Ammon's horn (tissue), 1 donor: ENCODE results near the gene F10.

Source experiments
- DNase-seq: peaks from one replicate; pipeline ENCODE4 v3.0.0-alpha.2; 2016; ENCODE audit warnings: low spot score

F10 gene

DNA sequence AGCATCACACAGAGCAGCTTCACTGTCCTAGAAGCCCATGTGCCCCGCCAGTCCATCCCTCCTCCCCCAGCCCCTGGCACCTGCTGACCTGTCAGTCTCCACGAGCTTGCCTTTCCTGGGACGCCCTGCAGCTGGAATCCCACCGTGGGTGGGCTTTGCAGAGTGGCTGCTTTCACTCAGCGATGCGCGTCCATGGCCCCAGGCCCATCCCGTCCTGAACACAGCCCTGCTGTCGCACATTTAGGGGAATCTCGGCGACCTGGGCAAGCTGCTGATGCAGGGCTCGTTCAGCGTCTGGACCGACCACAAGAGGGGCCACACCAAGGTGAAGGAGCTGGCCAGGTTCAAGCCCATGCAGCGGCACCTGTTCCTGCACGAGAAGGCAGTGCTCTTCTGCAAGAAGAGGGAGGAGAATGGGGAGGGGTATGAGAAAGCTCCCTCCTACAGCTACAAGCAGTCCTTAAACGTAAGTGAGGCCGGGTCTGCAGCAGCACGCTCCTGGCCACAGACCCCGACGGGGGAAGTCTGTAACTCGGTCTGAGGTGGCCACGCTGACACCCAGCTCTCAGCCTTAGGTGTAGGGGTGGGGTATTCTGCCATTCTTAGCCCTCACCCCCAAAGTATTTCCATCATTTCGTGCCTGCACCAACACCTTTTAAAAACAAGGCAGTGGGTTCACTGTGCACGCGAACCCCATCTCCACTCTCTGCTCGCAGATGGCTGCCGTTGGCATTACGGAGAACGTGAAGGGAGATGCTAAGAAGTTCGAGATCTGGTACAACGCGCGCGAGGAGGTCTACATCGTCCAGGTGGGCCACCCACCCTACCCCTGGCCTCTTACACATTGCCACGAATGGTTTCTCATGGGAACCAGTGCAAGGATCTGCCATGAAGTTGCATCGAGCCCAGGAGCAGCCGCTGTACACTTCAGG lies 35.3 kb upstream of the F10 start:
- DNase-seq: no peak

DNA sequence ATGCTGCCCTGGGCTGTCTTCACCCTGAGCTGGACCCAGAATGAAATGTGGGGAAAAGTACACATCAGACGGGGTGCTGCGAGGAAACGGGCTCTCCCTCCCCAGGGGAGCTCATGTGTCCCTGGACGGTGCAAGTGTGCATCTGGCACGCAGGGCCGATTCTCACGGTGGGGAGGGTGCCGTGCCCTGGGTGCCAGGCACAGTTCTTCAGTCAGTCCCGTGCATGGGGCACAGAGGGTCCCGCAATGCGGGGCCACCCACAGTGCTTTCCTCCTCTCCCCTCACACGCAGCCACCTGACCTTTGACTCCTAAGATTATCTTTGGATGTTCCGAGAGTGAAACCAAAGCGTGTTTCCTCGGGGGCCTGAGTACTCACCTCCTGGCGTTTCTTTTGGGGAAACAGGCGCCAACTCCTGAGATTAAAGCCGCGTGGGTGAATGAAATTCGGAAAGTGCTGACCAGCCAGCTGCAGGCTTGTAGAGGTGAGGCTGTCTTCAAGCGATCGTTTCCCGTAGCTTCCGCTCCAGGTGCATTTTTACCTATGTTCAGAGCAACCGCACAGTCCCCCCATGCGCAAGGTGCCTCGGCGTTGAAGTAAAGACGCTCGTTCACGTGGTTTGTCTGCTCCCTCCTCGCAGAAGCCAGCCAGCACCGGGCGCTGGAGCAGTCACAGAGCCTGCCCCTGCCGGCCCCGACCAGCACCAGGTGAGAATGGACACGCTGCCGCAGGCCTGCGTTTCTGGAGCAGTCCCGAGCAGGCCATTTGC lies 34.5 kb upstream of the F10 start:
- DNase-seq: no peak

DNA sequence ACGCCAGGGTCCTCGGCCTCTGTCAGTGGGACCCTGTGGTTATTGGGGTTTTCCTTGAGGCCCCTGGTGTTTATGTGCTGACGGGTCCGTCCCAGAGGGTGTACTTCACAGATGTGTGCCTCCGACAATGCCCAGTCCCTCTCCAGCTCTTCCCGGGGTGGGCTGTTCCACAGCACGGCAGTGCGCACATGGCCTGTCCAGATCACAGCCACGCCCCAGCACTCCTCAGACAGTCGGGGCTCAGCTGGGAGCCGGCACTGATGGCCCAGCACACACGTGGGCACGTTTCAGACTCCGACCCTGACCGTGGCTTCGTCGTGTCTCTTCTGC lies 33.9 kb upstream of the F10 start:
- no peak for DNase-seq

DNA sequence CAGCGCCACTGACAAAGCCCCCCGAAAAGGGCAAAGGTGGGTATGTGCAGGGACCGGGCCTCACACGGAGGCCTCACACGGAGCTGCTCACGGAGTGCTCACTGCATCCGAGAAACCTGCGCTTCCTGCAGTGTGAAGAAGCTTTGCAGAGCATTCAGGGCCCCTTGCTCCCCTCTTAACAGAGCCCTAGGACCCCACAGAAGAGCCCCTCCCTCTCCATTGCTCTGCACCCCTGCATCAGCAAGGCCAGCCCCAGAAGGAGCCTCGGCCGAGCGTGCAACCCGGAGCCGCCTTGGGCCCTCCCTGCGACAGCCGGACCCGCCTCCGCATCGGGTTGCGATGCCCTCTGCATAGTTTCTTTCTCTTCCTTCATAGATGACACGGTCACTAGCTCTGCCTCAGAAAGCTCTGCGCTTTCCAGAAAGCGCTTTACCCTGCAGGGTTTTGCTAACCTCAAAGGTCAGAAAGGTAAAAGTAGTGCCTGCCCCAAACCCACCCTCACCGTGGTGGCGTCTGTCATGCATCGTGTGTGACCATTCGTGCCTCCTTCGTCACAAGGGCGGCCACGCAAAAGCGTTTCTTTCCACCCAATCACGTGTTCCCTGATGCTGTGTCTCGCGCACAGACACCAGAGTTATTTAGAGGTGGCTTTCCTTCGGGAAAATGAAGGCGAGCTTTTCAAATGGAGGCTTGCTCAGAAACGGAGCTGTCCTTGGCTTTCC lies 32.7 kb upstream of the F10 start:
- DNase-seq: no peak

DNA sequence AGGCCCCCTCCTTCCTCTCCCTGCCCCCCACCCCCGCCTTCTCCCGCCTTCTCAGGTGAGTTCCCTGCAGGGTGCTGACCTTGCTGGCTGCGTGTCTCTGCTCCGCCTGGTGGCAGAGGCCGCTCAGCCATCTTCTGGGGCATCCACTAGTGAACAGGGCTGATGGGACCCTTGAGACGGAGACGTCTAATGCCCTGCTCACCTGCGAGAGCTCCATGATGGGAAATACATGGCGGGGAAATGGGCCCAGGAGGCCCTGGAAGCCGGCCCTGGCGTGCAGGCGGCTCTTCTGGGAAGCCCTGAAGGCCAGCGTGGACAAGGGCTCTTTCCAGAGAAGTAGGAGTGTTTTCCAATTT lies 32.2 kb upstream of the F10 start:
- DNase-seq: no peak

DNA sequence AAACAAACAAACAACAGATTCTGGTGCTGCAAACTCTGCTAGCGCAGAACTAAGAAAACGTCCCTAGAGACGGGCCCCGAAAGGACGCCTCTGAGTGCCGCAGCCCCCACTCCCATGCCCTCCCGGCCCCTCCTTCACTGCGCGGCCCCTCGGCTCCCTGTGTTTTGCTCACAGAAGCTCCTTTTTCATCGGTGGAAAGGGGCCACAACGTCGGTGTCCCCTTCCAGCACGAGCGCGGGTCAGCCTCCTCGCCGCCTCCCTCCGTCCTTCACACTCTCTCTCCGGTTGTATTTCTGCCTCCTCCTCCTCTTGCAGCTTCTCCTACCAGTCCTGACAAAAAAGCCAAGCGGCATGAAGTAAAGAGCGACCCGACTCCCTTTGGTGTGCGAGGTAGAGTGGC lies 31.8 kb upstream of the F10 start:
- DNase-seq: no peak

DNA sequence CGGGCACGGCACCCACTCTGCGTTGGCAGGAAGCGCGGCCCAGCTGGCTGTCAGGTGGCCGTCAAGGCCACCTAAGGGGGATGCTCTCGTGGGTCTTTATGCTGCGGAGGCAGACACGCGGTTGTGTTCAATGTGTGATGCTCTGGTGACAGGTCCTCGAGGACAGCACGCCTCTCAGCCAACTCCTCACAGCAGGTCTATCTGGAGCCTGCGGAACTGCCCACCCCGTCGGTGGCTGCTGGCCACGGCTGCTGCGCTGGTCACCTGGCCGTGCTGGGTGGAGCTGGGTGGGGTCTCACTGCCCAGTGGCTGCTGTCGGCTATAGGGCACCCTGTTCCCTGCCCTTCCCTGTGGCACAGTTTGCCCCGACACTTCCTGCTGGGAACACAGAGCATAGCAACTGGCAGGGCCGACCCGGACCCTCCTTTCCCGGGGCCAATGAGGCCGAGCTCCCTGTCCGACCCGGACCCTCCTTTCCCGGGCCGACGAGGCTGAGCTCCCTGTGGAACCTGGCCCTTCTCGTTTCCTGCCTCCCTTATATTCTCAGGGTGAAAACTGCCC lies 31.3 kb upstream of the F10 start:
- DNase-seq: no peak

DNA sequence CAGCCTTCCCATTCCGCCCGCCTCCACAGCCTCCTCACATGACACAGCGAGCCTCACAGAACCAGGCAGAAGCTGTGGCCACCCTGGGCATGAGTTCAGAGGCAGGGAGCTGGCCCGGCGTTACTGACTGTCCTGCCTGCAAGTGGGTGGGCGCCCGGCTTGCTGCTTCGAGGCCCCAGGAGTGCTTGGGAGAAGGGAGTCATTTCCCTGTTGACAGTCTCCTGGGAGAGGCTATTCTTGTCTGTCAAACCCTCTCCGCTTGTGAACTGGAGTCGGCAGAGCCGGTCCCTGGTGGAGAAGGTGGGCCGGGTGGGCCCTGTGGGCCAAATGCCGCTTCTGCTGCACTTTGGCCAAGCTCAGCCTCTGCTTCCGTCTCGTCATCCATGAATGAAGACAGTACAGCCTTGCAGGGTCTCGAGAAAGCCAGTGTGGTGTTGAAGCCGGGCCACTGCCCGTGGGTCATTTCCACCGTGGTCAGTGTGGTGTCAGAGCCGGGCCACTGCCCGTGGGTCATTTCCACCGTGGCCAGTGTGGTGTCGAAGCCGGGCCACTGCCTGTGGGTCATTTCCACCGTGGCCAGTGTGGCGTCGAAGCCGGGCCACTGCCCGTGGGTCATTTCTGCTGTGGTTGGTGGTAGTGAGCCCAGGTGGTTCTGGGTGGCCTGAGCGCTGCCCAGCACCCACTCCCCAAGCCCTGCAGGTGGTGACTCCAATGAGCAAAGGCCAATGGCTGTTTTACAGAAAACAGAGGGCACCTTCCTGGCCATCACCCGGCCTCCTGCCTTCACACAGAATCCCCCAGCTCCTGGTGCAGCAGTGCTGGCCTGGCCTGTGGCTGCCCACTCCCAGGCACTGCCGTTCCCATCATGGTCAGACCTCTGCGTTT lies 30.5 kb upstream of the F10 start:
- DNase-seq: no peak

DNA sequence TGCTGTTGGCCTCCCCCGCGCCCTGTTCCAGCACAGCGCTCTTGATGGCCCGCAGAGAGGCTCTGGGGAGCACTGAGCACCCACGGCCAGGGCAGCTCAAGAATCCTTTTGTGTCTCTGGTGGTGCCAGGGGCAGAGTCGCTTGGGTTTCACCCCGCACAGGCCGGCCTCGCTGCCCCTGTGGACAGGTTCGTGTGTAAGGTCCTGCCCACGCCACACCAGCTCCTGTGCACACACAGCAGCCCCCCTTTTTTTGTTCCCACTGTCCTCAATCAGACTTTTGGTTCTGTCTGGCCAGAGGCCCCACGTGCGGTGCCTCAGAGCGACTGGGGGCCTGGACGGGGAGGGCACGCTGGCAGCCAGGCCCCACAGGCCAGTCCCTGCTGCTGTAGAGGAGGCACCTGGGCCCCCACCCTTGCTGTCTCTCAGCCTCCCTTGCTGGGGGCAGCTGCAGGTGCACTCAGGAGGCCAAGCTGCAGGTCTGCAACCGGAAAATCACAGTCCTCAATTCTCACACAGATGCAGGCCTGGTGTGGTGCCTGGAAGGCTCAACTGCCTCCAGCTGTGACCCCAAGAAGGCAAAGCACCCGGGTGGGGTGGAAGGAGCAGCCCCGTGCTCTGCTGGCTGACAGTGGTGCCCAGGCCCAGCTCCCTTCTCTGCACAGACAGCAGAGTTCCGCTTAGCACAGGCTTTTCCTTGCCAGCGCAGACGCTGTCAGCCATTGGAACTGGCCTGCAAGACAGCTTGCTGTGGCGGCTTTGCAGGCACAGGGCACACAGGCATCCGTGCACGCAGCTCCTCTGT lies 29.6 kb upstream of the F10 start:
- no peak for DNase-seq

DNA sequence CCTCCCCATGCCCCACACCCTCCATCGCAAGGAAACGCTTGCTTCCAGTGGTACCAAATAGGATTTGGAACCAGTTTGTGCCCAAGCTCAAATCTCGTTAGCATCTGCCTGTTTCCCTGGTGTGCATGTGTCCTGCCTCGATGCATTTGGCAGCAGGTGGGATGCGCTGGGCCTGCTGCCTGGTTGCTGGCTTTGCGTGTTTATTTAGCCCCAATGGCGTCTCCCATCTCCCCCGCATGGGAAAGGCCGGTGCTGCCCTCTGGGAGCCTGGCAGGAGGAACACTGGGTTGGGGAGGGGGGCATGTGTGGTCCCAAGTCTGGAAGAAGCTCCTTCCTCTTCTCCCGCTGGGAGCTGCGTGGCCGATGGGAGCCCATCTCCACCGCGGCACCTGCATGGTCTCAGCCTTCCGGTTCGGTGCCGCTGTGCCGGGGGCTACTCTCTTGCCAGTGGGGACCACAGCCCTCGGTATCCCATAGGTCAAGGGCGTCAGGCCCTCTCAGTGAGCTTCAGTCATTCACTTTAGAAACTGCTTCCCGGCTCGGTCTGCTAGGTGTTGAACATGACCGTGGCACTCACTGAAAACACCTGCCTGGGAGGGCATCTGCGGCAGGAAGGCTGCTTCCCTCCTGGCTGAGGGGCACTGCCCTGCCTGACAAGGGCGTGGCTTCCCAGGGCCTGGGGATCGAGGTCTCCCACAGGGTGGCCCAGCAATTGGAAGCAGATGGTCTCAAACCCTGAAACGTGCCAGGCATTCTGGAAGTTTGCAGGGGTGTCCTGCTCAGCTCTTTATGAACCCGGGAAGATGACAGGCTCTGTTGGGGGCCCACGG lies 28.8 kb upstream of the F10 start:
- DNase-seq: no peak

DNA sequence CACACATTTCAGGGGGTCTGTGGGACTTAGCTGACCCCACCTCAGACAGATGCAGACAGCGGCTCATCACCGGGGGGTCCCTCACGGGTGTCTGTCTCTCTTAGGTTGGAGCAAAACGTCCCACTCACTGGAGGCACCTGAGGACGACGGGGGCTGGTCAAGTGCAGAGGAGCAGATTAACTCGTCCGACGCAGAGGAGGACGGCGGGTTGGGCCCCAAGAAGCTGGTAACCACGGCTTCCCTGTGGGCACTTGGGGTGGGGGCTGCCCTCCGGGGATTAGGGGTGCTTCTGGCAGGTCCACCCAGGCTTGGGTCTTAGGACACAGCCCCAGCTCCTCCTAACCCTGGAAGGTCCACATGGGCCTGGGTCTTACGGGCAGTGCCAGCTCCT lies 28.2 kb upstream of the F10 start:
- DNase-seq: no peak

DNA sequence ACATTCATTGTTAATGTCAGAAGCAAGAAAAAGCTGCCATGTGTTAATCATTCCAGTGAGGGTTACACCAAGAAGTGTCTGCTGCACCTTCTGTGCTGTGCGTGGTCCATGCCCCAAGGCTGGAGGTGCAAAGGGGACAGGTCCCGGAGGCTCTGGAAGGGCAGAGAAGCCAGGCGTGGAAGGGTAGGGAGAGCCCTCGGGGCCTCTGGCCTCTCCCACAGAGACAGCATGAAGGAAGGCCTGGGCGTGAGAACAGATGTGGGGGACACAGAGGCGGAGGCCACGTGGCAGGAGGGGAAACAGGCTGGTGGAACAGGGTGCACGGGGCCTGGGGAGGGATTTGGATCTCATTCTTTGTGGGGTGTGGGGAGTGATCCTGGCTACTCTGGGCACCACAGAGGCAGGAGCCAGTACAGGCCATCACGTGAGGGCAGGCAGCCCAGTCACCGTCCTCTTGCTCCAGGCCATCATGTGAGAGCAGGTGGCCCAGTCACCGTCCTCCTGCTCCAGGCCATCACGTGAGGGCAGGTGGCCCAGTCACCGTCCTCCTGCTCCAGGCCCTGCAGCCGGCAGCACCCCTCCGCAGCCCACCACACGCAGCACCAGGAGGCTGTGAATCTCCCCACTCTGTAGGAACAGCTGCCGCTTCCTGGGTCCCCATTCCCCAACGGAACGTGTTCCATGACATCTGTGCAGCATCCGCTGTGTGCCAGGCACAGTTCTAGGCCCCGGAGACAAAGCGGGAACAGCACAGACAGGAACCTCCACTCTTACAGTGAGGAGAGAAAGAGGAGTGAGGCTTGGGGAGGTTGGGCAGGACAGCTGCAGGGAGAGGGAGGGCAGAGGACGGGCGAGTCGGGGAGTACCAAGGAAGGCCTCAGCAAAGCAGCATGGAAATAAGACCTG lies 27.2 kb upstream of the F10 start:
- DNase-seq: no peak

DNA sequence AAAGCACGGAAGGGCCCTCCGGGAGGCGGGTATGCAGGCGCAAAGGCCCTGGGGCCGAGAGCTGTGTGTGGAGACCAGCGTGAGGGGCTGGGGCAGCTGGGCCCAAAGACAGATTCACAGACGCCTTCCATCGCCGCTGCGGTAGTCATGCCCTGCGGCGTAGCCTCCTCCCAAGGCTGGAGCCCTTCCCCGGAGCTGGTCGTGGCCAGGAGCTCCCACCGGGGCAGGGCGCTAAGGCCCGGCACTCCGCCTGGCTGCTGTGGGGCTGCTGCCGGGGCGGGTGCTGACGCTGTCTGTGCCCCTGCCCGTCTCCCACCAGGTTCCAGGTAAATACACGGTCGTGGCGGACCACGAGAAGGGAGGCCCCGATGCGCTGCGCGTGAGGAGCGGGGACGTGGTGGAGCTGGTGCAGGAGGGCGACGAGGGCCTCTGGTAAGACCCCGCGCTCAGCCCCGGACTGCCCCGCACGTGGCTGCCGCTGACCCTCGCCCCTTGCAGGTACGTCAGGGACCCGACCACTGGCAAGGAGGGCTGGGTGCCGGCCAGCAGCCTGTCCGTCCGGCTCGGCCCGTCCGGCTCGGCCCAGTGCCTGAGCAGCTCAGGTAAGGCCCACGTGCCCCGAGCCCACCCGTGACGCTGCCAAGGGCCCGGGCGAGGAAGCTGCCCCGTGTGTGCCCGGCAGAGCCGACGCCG lies 26.4 kb upstream of the F10 start:
- no peak for DNase-seq

DNA sequence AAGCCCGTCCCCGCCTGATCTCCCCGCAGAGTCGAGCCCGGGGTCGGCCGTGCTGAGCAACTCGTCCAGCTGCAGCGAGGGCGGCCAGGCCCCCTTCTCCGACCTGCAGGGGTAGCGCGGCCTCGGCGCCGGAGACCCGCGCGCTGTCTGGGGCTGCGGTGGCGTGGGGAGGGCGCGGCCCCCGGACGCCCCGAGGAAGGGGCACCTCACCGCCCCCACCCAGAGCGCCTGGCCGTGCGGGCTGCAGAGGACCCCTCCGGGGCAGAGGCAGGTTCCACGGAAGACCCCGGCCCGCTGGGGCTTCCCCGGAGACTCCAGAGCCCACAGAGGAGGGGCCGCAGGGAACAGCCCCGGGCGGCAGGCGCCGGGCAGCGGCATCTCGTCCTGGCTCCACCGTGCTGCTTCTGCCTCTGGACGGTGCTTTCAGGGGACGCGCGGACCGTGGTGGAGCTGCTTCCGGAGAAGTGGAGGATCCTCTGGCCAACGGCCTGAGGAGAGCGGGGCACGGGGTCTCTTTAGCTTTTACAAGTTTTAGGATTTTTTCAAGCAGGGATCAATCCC lies 25.8 kb upstream of the F10 start:
- no peak for DNase-seq

DNA sequence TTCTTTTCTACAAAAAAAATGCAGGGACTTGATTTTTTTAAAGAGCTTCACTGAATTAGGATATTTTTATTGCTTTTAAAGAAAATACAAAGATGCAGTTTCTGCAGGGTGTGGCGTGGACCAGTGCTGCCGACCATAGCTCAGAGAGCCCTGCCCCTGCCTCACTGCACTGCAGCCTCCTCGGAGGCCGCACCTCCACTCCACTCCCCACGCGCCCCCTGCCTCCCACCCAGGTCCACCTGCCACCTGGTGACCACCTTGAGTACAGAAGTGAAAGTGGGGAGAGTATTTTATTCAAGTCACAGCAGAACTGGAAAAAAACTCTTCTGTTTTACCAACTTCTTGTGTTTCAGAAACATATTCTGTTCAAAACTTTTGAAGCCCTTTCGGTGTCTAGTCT lies 24.9 kb upstream of the F10 start:
- DNase-seq: no peak

DNA sequence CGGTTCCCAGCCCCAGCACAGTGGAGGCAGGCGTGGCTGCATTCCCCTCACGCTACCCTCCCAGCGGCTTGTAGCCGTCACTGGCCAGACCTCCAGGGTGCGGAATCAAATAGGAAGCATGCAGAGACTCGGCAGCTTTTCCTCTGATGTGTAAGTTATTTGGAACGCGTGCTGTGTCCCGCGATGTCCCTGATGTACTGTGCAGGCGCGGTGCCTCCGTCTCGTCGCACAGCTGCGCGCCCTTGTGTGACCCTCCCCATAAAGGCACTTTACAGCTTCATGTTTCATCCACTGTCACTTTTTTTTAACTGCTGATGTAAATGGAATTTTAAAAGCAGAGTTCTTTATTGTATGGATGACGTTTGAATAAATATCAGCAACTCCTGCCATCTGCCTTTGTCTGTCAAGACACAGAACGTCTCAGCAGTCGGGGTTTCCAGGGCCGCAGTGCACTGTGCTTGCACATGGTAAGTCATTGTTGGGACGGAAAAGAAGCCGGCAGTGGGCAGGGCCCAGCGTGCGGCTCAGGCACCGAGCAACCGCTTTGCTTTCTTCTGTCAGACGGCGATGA lies 24.4 kb upstream of the F10 start:
- DNase-seq: no peak

DNA sequence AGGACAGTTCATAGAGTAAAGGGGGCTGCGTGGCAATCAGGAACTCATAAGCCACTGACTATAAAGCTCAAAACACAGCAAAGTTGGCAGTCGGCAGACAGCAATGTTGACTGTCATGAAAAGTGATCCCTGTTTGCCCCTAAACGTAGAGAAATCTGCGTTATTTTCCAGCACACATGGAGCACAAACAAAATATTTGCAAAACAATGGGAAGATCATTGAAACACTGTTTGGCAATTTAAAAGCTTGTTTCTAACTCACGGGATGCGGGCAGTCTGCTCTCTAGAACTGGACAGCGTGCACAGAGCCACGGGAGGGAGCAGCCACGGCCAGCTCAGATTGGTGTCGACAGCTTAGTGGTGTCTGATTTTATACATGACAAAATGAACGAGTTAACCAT lies 23.5 kb upstream of the F10 start:
- no peak for DNase-seq

DNA sequence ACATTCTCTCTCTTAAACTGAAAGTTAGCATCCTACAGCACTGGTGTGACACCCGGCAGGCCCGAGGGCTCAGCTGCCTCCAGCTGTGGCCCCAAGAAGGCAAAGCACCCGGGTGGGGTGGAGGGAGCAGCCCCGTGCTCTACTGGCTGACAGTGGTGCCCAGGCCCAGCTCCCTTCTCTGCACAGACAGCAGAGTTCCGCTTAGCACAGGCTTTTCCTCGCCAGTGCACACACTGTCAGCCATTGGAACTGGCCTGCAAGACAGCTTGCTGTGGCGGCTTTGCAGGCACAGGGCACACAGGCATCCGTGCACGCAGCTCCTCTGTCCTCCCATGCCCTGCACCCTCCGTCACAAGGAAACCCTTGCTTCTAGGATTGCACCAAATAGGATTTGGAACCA lies 20.3 kb upstream of the F10 start:
- DNase-seq: peak; percentile 49
